ENCODE data around the gene DNAAF3.
"Not testable (repeated sequence)": the region's sequence is repeated elsewhere in the genome, so short reads cannot be mapped to it uniquely, and the experiment has no call there.

The DNAAF3 gene

GRCh38 chr19:55166530-55167268 lies at the start of gene DNAAF3:
TSS of gene DNAAF3 (minus strand) at chr19:55166613. CDS start at chr19:55166413, 200 bp downstream.
- no peaks in the 10 kb centered on the region for H3K36me3 ChIP-seq (ENCODE audit: insufficient read depth, low read length)
- peak within 1 kb of the TSS; percentile 35 for H2AFZ ChIP-seq (ENCODE audit: low read depth, low read length)
- no peaks in the 10 kb centered on the region for H3K9me3 ChIP-seq (ENCODE audit: low read length)
- H3K27me3 ChIP-seq (ENCODE audit: insufficient read depth, low read length), result peaks cover 9% of the 10 kb centered on the region
- H3K4me3 ChIP-seq (ENCODE audit: low read length), result peak within 1 kb of the TSS; percentile 55
- peaks cover 6% of the 10 kb centered on the region for H3K4me1 ChIP-seq (ENCODE audit: insufficient read depth, low read length)

- peaks cover 5% of the 10 kb centered on the region for H3K9me3 ChIP-seq (ENCODE audit: low read length)
- no peaks in the 10 kb centered on the region for H3K36me3 ChIP-seq (ENCODE audit: insufficient read depth, low read length)
- H3K4me3 ChIP-seq (ENCODE audit: low read length), result no peak overlapping the region
- no peaks in the 10 kb centered on the region for H3K27me3 ChIP-seq (ENCODE audit: insufficient read depth, low read length)
- H3K4me1 ChIP-seq (ENCODE audit: insufficient read depth, low read length), result peaks cover 21% of the 10 kb centered on the region
- H2AFZ ChIP-seq (ENCODE audit: low read depth, low read length), result no peak overlapping the region
These were observed 47.1 kb upstream of the DNAAF3 start for GRCh38 chr19:55213547-55213946.

- Histone ChIP-seq H3K9me3 (ENCODE audit: low read length) (peaks cover 5% of the 10 kb centered on the region), H3K4me3 (ENCODE audit: low read length) (no peak overlapping the region)
These were observed 46.0 kb upstream of the DNAAF3 start for GRCh38 chr19:55212447-55212846.

GRCh38 chr19:55209693-55210472 lies 43.5 kb upstream of the DNAAF3 start:
- no peak overlapping the region for H3K4me3 ChIP-seq (ENCODE audit: low read length)
- H3K9me3 ChIP-seq (ENCODE audit: low read length), result peaks cover 5% of the 10 kb centered on the region
- peaks cover 24% of the 10 kb centered on the region for H3K4me1 ChIP-seq (ENCODE audit: insufficient read depth, low read length)
- no peaks in the 10 kb centered on the region for H3K27me3 ChIP-seq (ENCODE audit: insufficient read depth, low read length)
- no peak overlapping the region for H2AFZ ChIP-seq (ENCODE audit: low read depth, low read length)
- no peaks in the 10 kb centered on the region for H3K36me3 ChIP-seq (ENCODE audit: insufficient read depth, low read length)

More at GRCh38 chr19:55212447-55212846, 46.0 kb upstream of the DNAAF3 start:
- peaks cover 21% of the 10 kb centered on the region for H3K4me1 ChIP-seq (ENCODE audit: insufficient read depth, low read length)
- H2AFZ ChIP-seq (ENCODE audit: low read depth, low read length), result no peak overlapping the region
- H3K27me3 ChIP-seq (ENCODE audit: insufficient read depth, low read length), result no peaks in the 10 kb centered on the region
- H3K36me3 ChIP-seq (ENCODE audit: insufficient read depth, low read length), result no peaks in the 10 kb centered on the region

GRCh38 chr19:55208880-55209692 lies 42.7 kb upstream of the DNAAF3 start, which contains the start of gene PTPRH:
TSS of gene PTPRH (minus strand) at chr19:55209501. CDS start at chr19:55209433, 68 bp downstream.
- Histone ChIP-seq H3K4me1 (ENCODE audit: insufficient read depth, low read length) (peaks cover 24% of the 10 kb centered on the region), H3K36me3 (ENCODE audit: insufficient read depth, low read length) (no peaks in the 10 kb centered on the region), H3K9me3 (ENCODE audit: low read length) (peaks cover 5% of the 10 kb centered on the region), H2AFZ (ENCODE audit: low read depth, low read length) (no peak within 1 kb of the TSS), H3K27me3 (ENCODE audit: insufficient read depth, low read length) (no peaks in the 10 kb centered on the region), H3K4me3 (ENCODE audit: low read length) (no peak within 1 kb of the TSS)

- H3K4me1 ChIP-seq (ENCODE audit: insufficient read depth, low read length), result peaks cover 24% of the 10 kb centered on the region
- no peak overlapping the region for H3K4me3 ChIP-seq (ENCODE audit: low read length)
- no peaks in the 10 kb centered on the region for H3K9me3 ChIP-seq (ENCODE audit: low read length)
- no peaks in the 10 kb centered on the region for H3K27me3 ChIP-seq (ENCODE audit: insufficient read depth, low read length)
- H2AFZ ChIP-seq (ENCODE audit: low read depth, low read length), result no peak overlapping the region
- H3K36me3 ChIP-seq (ENCODE audit: insufficient read depth, low read length), result no peaks in the 10 kb centered on the region
These were observed 40.5 kb upstream of the DNAAF3 start for GRCh38 chr19:55206664-55207500.

- not testable (repeated sequence) for H3K9me3 ChIP-seq (ENCODE audit: low read length); H3K4me1 ChIP-seq (ENCODE audit: insufficient read depth, low read length); H3K4me3 ChIP-seq (ENCODE audit: low read length); H2AFZ ChIP-seq (ENCODE audit: low read depth, low read length); H3K27me3 ChIP-seq (ENCODE audit: insufficient read depth, low read length); H3K36me3 ChIP-seq (ENCODE audit: insufficient read depth, low read length)
These were observed 35.8 kb upstream of the DNAAF3 start for GRCh38 chr19:55202199-55202598.

- no peaks in the 10 kb centered on the region for H3K4me1 ChIP-seq (ENCODE audit: insufficient read depth, low read length)
- H3K9me3 ChIP-seq (ENCODE audit: low read length), result no peaks in the 10 kb centered on the region
- no peaks in the 10 kb centered on the region for H3K27me3 ChIP-seq (ENCODE audit: insufficient read depth, low read length)
- H3K4me3 ChIP-seq (ENCODE audit: low read length), result no peak overlapping the region
- no peak overlapping the region for H2AFZ ChIP-seq (ENCODE audit: low read depth, low read length)
- H3K36me3 ChIP-seq (ENCODE audit: insufficient read depth, low read length), result no peaks in the 10 kb centered on the region
These were observed 33.3 kb upstream of the DNAAF3 start for GRCh38 chr19:55199620-55200204.

- no peaks in the 10 kb centered on the region for H3K9me3 ChIP-seq (ENCODE audit: low read length)
- no peaks in the 10 kb centered on the region for H3K27me3 ChIP-seq (ENCODE audit: insufficient read depth, low read length)
- no peak overlapping the region for H3K4me3 ChIP-seq (ENCODE audit: low read length)
- no peaks in the 10 kb centered on the region for H3K36me3 ChIP-seq (ENCODE audit: insufficient read depth, low read length)
- no peaks in the 10 kb centered on the region for H3K4me1 ChIP-seq (ENCODE audit: insufficient read depth, low read length)
- no peak overlapping the region for H2AFZ ChIP-seq (ENCODE audit: low read depth, low read length)
These were observed 32.2 kb upstream of the DNAAF3 start for GRCh38 chr19:55198651-55199050.

GRCh38 chr19:55197528-55197927 lies 31.1 kb upstream of the DNAAF3 start:
- no peak overlapping the region for H2AFZ ChIP-seq (ENCODE audit: low read depth, low read length)
- H3K4me3 ChIP-seq (ENCODE audit: low read length), result no peak overlapping the region
- H3K36me3 ChIP-seq (ENCODE audit: insufficient read depth, low read length), result no peaks in the 10 kb centered on the region
- no peaks in the 10 kb centered on the region for H3K9me3 ChIP-seq (ENCODE audit: low read length)
- no peaks in the 10 kb centered on the region for H3K4me1 ChIP-seq (ENCODE audit: insufficient read depth, low read length)
- no peaks in the 10 kb centered on the region for H3K27me3 ChIP-seq (ENCODE audit: insufficient read depth, low read length)

GRCh38 chr19:55196803-55197202 lies 30.4 kb upstream of the DNAAF3 start:
- Histone ChIP-seq H3K36me3 (ENCODE audit: insufficient read depth, low read length) (no peaks in the 10 kb centered on the region), H3K4me3 (ENCODE audit: low read length) (no peak overlapping the region), H2AFZ (ENCODE audit: low read depth, low read length) (no peak overlapping the region), H3K27me3 (ENCODE audit: insufficient read depth, low read length) (no peaks in the 10 kb centered on the region), H3K9me3 (ENCODE audit: low read length) (no peaks in the 10 kb centered on the region), H3K4me1 (ENCODE audit: insufficient read depth, low read length) (no peaks in the 10 kb centered on the region)

- Histone ChIP-seq H2AFZ (ENCODE audit: low read depth, low read length) (no peak overlapping the region), H3K36me3 (ENCODE audit: insufficient read depth, low read length) (no peaks in the 10 kb centered on the region), H3K9me3 (ENCODE audit: low read length) (no peaks in the 10 kb centered on the region), H3K4me3 (ENCODE audit: low read length) (no peak overlapping the region), H3K4me1 (ENCODE audit: insufficient read depth, low read length) (no peaks in the 10 kb centered on the region), H3K27me3 (ENCODE audit: insufficient read depth, low read length) (no peaks in the 10 kb centered on the region)
These were observed 27.1 kb upstream of the DNAAF3 start for GRCh38 chr19:55193481-55193880.

Measured in neuron (in vitro differentiated cells).